GM12878 (cell line): ENCODE measurements around the gene HLA-DQB1. TPM values are rescaled to one million over a fixed set of nuclear protein-coding genes. Genes with fewer than 3 reads are reported as not detected.

Source experiments
- ATAC-seq: fragments of 200-7000 bp; cut with Tn5 transposase; 3 replicates; pipeline ENCODE4 v1.9.1; 2020; ENCODE audit warnings: mild to moderate bottlenecking, moderate library complexity
- BruUV-seq: library from RNA; stranded (reverse); fragments of 400-500 nt; replicated peaks from 2 replicates; lab custom pipeline; 2021; lab: Mats Ljungman, UMichigan
- CTCF ChIA-PET: fragments of 300-600 bp; sonication (Branson Sonifier 250); formaldehyde crosslinking; extraction: SDS; loops from one replicate; lab custom pipeline; 2021; ENCODE audit warnings: inconsistent platforms; lab: Yijun Ruan, JAX
- POLR2A ChIA-PET: fragments of 350-600 bp; formaldehyde crosslinking; extraction: SDS; loops from one replicate; lab custom pipeline; 2021; ENCODE audit warnings: inconsistent platforms; lab: Charles Lee
- RAD21 ChIA-PET: fragments of 300-600 bp; sonication (Branson Sonifier 250); formaldehyde crosslinking; loops from one replicate; lab custom pipeline; 2023; ENCODE audit warnings: antibody characterized with exemption; ENCODE audit not compliant: unreplicated experiment; lab: Charles Lee
- SMC1A ChIA-PET: fragments of 300-600 bp; sonication (Branson Sonifier 250); formaldehyde crosslinking; loops from one replicate; lab custom pipeline; 2023; ENCODE audit not compliant: unreplicated experiment, uncharacterized antibody; lab: Charles Lee
- DNase-seq: peaks from one replicate; pipeline ENCODE4 v3.0.0-alpha.2; 2011; ENCODE audit warnings: low read depth, low spot score
- FAIRE-seq: peaks from 3 replicates; lab custom pipeline; 2011; peaks lifted over from hg19 to GRCh38; lab: Jason Lieb, UNC
- H2AFZ ChIP-seq: 2 replicates; pipeline ENCODE4 v1.6.0; 2011; ENCODE audit warnings: low read depth, low read length, control low read depth; ENCODE audit not compliant: control insufficient read depth
- H3K27ac ChIP-seq: 2 replicates; pipeline ENCODE4 v1.5.1; 2011; ENCODE audit warnings: control low read depth; ENCODE audit not compliant: control insufficient read depth, insufficient read depth
- H3K27me3 ChIP-seq, 2 experiments: replicated peaks in 1 of 2; 2 replicates each; pipeline versions ENCODE4 v1.6.0 to v1.6.1; 2011; ENCODE audit warnings: low read length in 1 of 2; ENCODE audit not compliant: control insufficient read depth in 2 of 2, insufficient read depth in 2 of 2
- H3K36me3 ChIP-seq, 2 experiments: 2 replicates each; pipeline ENCODE4 v1.5.1; 2011; ENCODE audit warnings: low read length in 1 of 2; ENCODE audit not compliant: control insufficient read depth in 2 of 2, insufficient read depth in 2 of 2
- H3K4me1 ChIP-seq: 2 replicates; pipeline ENCODE4 v1.6.1; 2011; ENCODE audit warnings: mild to moderate bottlenecking, low read length, moderate library complexity, mixed read lengths; ENCODE audit not compliant: control insufficient read depth, insufficient read depth
- H3K4me2 ChIP-seq: 2 replicates; pipeline ENCODE4 v1.6.0; 2011; ENCODE audit warnings: control low read depth; ENCODE audit not compliant: control insufficient read depth, insufficient read depth
- H3K4me3 ChIP-seq: fragments of 200-600 bp; sonication (generic); 2 replicates; pipeline ENCODE4 v1.5.1; 2016
- H3K79me2 ChIP-seq: 2 replicates; pipeline ENCODE4 v1.6.0; 2011; ENCODE audit warnings: low read length; ENCODE audit not compliant: control insufficient read depth, insufficient read depth
- H3K9ac ChIP-seq: 2 replicates; pipeline ENCODE4 v1.8.0; 2011; ENCODE audit warnings: low read length, control low read depth, mixed read lengths; ENCODE audit not compliant: control insufficient read depth, insufficient read depth
- H3K9me3 ChIP-seq: replicated peaks from 3 replicates; pipeline ENCODE4 v1.5.1; 2011; ENCODE audit warnings: mild to moderate bottlenecking, low read length; ENCODE audit not compliant: control insufficient read depth, insufficient read depth
- H4K20me1 ChIP-seq: 2 replicates; pipeline ENCODE4 v1.6.0; 2011; ENCODE audit not compliant: control insufficient read depth, insufficient read depth
- IRF3 ChIP-seq: fragments of 450-650 bp; IDR thresholded peaks from 2 replicates; pipeline ENCODE4 v1.6.1; 2014; ENCODE audit warnings: mild to moderate bottlenecking
- MTA3 ChIP-seq: IDR thresholded peaks from 2 replicates; pipeline ENCODE4 v1.6.1; 2012; ENCODE audit warnings: low read length, inconsistent platforms, borderline replicate concordance
- NFIC ChIP-seq: IDR thresholded peaks from 2 replicates; pipeline ENCODE4 v1.6.1; 2012; ENCODE audit warnings: low read depth, mild to moderate bottlenecking, inconsistent platforms, low read length, moderate library complexity
- SIX5 ChIP-seq: IDR thresholded peaks from 2 replicates; pipeline ENCODE4 v1.6.1; 2011; ENCODE audit warnings: mild to moderate bottlenecking, low read depth, low read length, moderate library complexity; ENCODE audit not compliant: severe bottlenecking
- SREBF1 ChIP-seq: IDR thresholded peaks from 2 replicates; pipeline ENCODE4 v1.6.1; 2012; ENCODE audit warnings: mild to moderate bottlenecking, low read length
- ZNF207 ChIP-seq: fragments of 450-650 bp; IDR thresholded peaks from 2 replicates; pipeline ENCODE4 v1.6.1; 2014; ENCODE audit warnings: antibody characterized with exemption, mild to moderate bottlenecking, borderline replicate concordance
- ZNF274 ChIP-seq: IDR thresholded peaks from one replicate; pipeline ENCODE4 v1.8.0; 2011; ENCODE audit not compliant: insufficient read length, insufficient read depth
- ZSCAN29 ChIP-seq: fragments of 450-650 bp; IDR thresholded peaks from 2 replicates; pipeline ENCODE4 v1.6.1; 2017; ENCODE audit warnings: mild to moderate bottlenecking, moderate library complexity
- WGBS: methylation state at CpG from one replicate; pipeline ENCODE4 v1.1.6; 2016; ENCODE audit warnings: low lambda C conversion rate; ENCODE audit not compliant: insufficient replicate concordance, insufficient coverage; ENCODE audit errors: missing lambda C conversion rate; 5-methylcytosine and 5-hydroxymethylcytosine counted together
- in situ Hi-C: fragments of 300-500 bp; cut with MboI; formaldehyde crosslinking; loops from 9 replicates; pipeline ENCODE4 v1.14.3; 2018; ENCODE audit warnings: mixed read lengths
- intact Hi-C: fragments of 100-400 bp; cut with micrococcal nuclease; formaldehyde crosslinking; loops from one replicate; pipeline ENCODE4 v1.14.2; 2022; ENCODE audit not compliant: unreplicated experiment
- polyA plus RNA-seq, 11 experiments: library from polyadenylated mRNA; depleted of rRNA in 4 of 11; unstranded in 6 of 11; stranded (reverse) in 5 of 11; fragments of >200 nt; fragmentation: Nextera tagmentation in 4 of 11; fragmentation: Illumina TruSeq in 1 of 11; extraction: Ambion mirVana in 4 of 11; extraction: Trizol in 1 of 11; gene quantifications; 1 replicate in 1 of 11; 2 replicates in 10 of 11; pipeline versions ENCODE4 v1.2.1 to v1.2.3, GENCODE V29; 2011 to 2016; ENCODE audit warnings: inconsistent platforms in 2 of 11, missing spikeins in 2 of 11, low read depth in 1 of 11
- total RNA-seq, 4 experiments: library from RNA; depleted of rRNA in 3 of 4; stranded (reverse); fragments of >200 nt in 3 of 4; fragmentation: Illumina TruSeq in 1 of 4; extraction: Trizol in 1 of 4; gene quantifications; 2 replicates each; pipeline versions ENCODE4 v1.2.1 to v1.2.3, GENCODE V29; 2013 to 2021
- TF ChIP-seq, protein P1 (sequence below): IDR thresholded peaks from 2 replicates; pipeline ENCODE4 v1.6.1; 2012; ENCODE audit warnings: low read length, inconsistent platforms

The HLA-DQB1 gene
- total and polyA plus RNA-seq, 10 of the 15 experiments (the other 5 are each of a cell fraction or from before 2014, with no cell fraction given): 38.1 to 403 (median 91.4) TPM

GRCh38 chr6:32684246-32684645, 17.8 kb upstream of the HLA-DQB1 start:
- ChIA-PET RAD21 (interaction anchor here (1.2 to 2.1 kb wide), 2 partner anchors 16 to 75 kb away, joined by 4 to 7 read pairs; no protein-coding TSS in a partner anchor), SMC1A (interaction anchor here (1.7 to 8.6 kb wide), 3 partner anchors 17 to 62 kb away, joined by 11 to 94 read pairs (median 26); partner anchors contain the start of gene HLA-DQB1), CTCF (interaction anchor here (1.2 kb wide), 1 partner anchor 16 kb away, joined by 6 read pairs; no protein-coding TSS in a partner anchor), POLR2A (interaction anchor here (3.5 to 6.4 kb wide), 2 partner anchors 17 to 46 kb away, joined by 21 to 130 read pairs; partner anchors contain the start of genes HLA-DQA1 and HLA-DQB1)
- BruUV-seq: no TSS peak
- no peak for TF ChIP-seq MTA3
- TF ChIP-seq ZSCAN29: no peak
- TF ChIP-seq NFIC: no peak
- no peak for TF ChIP-seq ZNF274
- TF ChIP-seq, protein P1, sequence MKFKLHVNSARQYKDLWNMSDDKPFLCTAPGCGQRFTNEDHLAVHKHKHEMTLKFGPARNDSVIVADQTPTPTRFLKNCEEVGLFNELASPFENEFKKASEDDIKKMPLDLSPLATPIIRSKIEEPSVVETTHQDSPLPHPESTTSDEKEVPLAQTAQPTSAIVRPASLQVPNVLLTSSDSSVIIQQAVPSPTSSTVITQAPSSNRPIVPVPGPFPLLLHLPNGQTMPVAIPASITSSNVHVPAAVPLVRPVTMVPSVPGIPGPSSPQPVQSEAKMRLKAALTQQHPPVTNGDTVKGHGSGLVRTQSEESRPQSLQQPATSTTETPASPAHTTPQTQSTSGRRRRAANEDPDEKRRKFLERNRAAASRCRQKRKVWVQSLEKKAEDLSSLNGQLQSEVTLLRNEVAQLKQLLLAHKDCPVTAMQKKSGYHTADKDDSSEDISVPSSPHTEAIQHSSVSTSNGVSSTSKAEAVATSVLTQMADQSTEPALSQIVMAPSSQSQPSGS: no peak
- TF ChIP-seq ZNF207: no peak
- TF ChIP-seq IRF3: no peak
- no peak for TF ChIP-seq SREBF1
- no peak for TF ChIP-seq SIX5
- in situ Hi-C loops (no loop called here), intact Hi-C loops (loop anchor here (2.0 kb wide), 1 partner anchor 15 kb away; no protein-coding TSS in a partner anchor)
- no peaks in the 10 kb centered on the region for H4K20me1 ChIP-seq
- no peak overlapping the region for H3K4me3 ChIP-seq
- DNase-seq: no peak
- H3K9me3 ChIP-seq: peaks cover 3% of the 10 kb centered on the region; the same call in 2 of the 3 replicates
- peaks cover 17% of the 10 kb centered on the region; the same call in 1 of the 2 replicates for H3K4me1 ChIP-seq
- no peak overlapping the region for H3K9ac ChIP-seq
- no peak overlapping the region for H3K4me2 ChIP-seq
- no peak for FAIRE-seq
- 59% methylated on average over 3 of the region's 3 CpGs for WGBS
- H3K27ac ChIP-seq: no peak overlapping the region
- no peaks in the 10 kb centered on the region for H3K27me3 ChIP-seq
- H3K79me2 ChIP-seq: 0 out of 2 replicates have a peak, but pooled peaks cover 2% of the 10 kb centered on the region
- no peak for ATAC-seq
- no peak overlapping the region for H2AFZ ChIP-seq
- H3K36me3 ChIP-seq: no peaks in the 10 kb centered on the region
